Fibroblast of mammary gland (primary cell): ENCODE data around the gene PPP1R16B.

Experiments
- DNase-seq: peaks from one replicate; pipeline ENCODE4 v3.0.0-alpha.2; 2010; ENCODE audit warnings: low read depth
- H3K4me3 ChIP-seq: 2 replicates; pipeline ENCODE4 v1.5.1; 2011; ENCODE audit warnings: low read depth, mild to moderate bottlenecking, low read length, moderate library complexity; ENCODE audit not compliant: control insufficient read depth
- CTCF ChIP-seq: conservative IDR thresholded peaks from 2 replicates; pipeline ENCODE4 v1.5.1; 2011; ENCODE audit warnings: low read depth, low read length, inconsistent platforms; ENCODE audit not compliant: control insufficient read depth, insufficient read depth

The PPP1R16B gene

GRCh38 chr20:38903335-38903734 is 97.8 kb downstream of the PPP1R16B start:
- DNase-seq = no peak
- TF ChIP-seq CTCF = no peak
- H3K4me3 ChIP-seq = no peak overlapping the region

GRCh38 chr20:38905375-38905774 is 99.9 kb downstream of the PPP1R16B start:
- DNase-seq = peak; percentile 20
- TF ChIP-seq CTCF = no peak
- H3K4me3 ChIP-seq = no peak overlapping the region

- DNase-seq = no peak
- no peak for TF ChIP-seq CTCF
Observed at GRCh38 chr20:38907918-38908677, 102.6 kb downstream of the PPP1R16B start.

GRCh38 chr20:38915355-38915754 is 109.9 kb downstream of the PPP1R16B start:
- no peak for DNase-seq
- no peak overlapping the region for H3K4me3 ChIP-seq
- TF ChIP-seq CTCF = no peak

More at GRCh38 chr20:38907918-38908677, 102.6 kb downstream of the PPP1R16B start:
- H3K4me3 ChIP-seq = no peak overlapping the region

GRCh38 chr20:38917657-38918056 is 112.2 kb downstream of the PPP1R16B start:
- no peak overlapping the region for H3K4me3 ChIP-seq
- TF ChIP-seq CTCF = no peak
- no peak for DNase-seq

- TF ChIP-seq CTCF = no peak
- H3K4me3 ChIP-seq = no peak overlapping the region
- DNase-seq = no peak
Observed at GRCh38 chr20:38918172-38918571, 112.7 kb downstream of the PPP1R16B start.
